Dendritic cell treated with granulocyte-macrophage colony-stimulating factor and Interleukin-4, amounts not matched to agents 40 ng/mL and 50 ng/mL, for 4 days (primary cell): Measurements from ENCODE around the gene CLEC10A.
A peak's percentile ranks its signal among the peaks of the same experiment; 100 is the strongest.
"Not testable (repeated sequence)": the region's sequence is repeated elsewhere in the genome, so short reads cannot be mapped to it uniquely, and the experiment has no call there.

Source experiments
- H3K27ac Mint-ChIP-seq: one replicate; pipeline ENCODE4 v1.8.0; 2022; ENCODE audit warnings: mild to moderate bottlenecking, mixed read lengths
- H3K27me3 Mint-ChIP-seq: one replicate; pipeline ENCODE4 v1.8.0; 2022; ENCODE audit warnings: mild to moderate bottlenecking, mixed read lengths
- H3K36me3 Mint-ChIP-seq: one replicate; pipeline ENCODE4 v1.8.0; 2022; ENCODE audit warnings: low read depth, mixed read lengths
- H3K4me1 Mint-ChIP-seq: one replicate; pipeline ENCODE4 v1.8.0; 2022; ENCODE audit warnings: low read depth, mixed read lengths
- H3K4me3 Mint-ChIP-seq: one replicate; pipeline ENCODE4 v1.8.0; 2022; ENCODE audit warnings: mild to moderate bottlenecking, moderate library complexity, mixed read lengths
- H3K9me3 Mint-ChIP-seq: one replicate; pipeline ENCODE4 v1.8.0; 2022; ENCODE audit warnings: mixed read lengths
- intact Hi-C: fragments of 100-400 bp; cut with micrococcal nuclease; formaldehyde crosslinking; loops from one replicate; pipeline ENCODE4 v1.15.0; 2022

The CLEC10A gene, protein sequence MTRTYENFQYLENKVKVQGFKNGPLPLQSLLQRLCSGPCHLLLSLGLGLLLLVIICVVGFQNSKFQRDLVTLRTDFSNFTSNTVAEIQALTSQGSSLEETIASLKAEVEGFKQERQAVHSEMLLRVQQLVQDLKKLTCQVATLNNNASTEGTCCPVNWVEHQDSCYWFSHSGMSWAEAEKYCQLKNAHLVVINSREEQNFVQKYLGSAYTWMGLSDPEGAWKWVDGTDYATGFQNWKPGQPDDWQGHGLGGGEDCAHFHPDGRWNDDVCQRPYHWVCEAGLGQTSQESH

DNA sequence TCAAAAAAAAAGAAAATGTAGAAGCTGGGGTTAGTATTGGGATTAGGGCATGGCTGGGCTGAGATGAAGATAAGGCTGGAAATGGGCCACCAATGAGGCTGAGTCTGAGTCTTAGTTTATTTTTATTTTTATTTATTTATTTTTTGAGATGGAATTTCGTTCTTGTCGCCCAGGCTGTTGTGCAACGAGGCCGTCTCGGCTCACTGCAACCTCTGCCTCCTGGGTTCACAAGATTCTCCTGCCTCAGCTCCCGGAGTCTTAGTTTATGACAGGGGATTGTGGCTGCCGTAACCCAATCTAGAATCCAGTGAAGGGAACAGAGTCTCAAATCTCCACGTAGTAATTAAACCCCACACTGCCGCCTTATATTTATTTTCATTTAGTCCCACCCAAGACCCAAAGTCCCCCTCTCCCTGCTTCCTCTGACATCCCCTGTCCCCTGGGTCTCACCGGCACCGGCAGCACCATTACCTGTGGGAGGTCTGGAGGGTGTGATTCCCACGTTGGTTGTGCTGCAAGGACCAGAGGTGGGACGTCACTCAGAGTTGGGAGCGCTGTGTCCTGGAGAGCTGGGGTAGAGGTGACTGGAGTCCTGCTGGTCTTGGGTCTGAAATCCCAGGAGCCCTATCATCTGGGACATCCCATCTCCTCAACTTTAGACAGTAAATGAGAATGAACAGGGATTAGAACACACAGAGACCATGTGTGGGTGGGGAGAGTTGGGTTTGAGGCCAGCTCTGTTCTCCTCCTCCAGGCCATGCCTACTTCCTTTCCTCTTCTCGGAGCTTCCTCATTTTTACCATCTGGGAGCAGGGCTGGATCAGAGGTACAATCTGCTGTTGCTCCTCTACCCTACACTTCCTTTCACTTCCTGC, at the start of gene CLEC10A:
TSS of gene CLEC10A (minus strand) at position 671 of the 875 bp plus-strand sequence. CDS start 1,439 bp downstream, outside the sequence.
- Mint-ChIP-seq H3K27me3 (no peaks in the 10 kb centered on the region), H3K4me1 (peaks cover 76% of the 10 kb centered on the region), H3K27ac (peak within 1 kb of the TSS; percentile 87), H3K4me3 (peak within 1 kb of the TSS; percentile 84), H3K9me3 (no peaks in the 10 kb centered on the region), H3K36me3 (peaks cover 55% of the 10 kb centered on the region)
- intact Hi-C loops, result loop anchor here (2.0 kb wide), 2 partner anchors 15 to 55 kb away; no protein-coding TSS in a partner anchor

DNA sequence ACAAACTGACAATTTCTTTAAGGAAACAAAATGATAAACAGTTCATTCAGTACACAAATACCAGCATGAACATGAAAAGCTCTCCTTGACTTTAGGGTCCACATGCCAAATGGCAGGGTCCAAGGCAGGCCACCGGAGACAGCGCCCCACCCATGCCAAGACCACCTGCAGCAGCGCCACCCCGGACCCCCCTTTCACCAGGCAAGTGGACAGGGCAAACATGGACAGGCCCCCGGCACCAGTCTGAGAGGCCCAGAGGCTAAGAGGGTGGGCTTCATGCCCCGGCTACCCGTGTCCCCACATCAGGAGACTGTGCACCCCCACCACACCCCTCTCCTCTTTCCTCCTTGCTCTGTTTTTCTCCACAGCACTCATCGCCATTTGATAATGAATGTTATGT, 49.3 kb upstream of the CLEC10A start:
- peaks cover 17% of the 10 kb centered on the region for H3K36me3 Mint-ChIP-seq
- peaks cover 75% of the 10 kb centered on the region for H3K4me1 Mint-ChIP-seq
- H3K27me3 Mint-ChIP-seq, result no peaks in the 10 kb centered on the region
- H3K9me3 Mint-ChIP-seq, result no peaks in the 10 kb centered on the region
- intact Hi-C loops, result no loop called here
- H3K4me3 Mint-ChIP-seq, result no peak overlapping the region
- H3K27ac Mint-ChIP-seq, result peak overlapping the region; percentile 93

DNA sequence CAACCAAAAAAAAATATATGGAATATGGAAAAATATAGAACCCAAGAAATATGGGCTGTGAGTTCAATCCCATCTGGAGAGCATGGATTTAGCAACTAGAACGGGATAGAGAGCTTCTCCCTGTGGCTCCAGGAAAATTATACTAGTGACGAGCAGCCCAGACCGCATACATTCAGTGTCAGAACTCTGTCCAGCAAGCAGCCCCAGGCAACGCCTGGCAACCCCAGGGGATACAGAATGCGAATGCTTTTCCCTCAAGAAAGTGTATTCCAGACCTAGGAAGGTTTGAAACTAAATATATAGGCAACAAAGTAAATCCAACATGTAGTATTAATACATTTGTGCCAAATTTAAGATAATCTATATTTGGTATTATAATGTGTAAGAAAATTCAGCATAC, 48.1 kb upstream of the CLEC10A start:
- Mint-ChIP-seq H3K27ac (no peak overlapping the region), H3K4me1 (peaks cover 76% of the 10 kb centered on the region), H3K36me3 (peaks cover 17% of the 10 kb centered on the region), H3K27me3 (no peaks in the 10 kb centered on the region), H3K9me3 (no peaks in the 10 kb centered on the region), H3K4me3 (no peak overlapping the region)
- intact Hi-C loops, result no loop called here

DNA sequence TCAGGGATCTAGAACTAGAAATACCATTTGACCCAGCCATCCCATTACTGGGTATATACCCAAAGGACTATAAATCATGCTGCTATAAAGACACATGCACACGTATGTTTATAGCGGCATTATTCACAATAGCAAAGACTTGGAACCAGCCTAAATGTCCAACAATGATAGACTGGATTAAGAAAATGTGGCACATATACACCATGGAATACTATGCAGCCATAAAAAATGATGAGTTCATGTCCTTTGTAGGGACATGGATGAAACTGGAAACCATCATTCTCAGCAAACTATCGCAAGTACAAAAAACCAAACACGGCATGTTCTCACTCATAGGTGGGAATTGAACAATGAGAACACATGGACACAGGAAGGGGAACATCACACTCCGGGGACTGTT, 47.5 kb upstream of the CLEC10A start:
- H3K9me3 Mint-ChIP-seq, intact Hi-C loops, H3K27me3 Mint-ChIP-seq, H3K4me3 Mint-ChIP-seq: not testable (repeated sequence)
- Mint-ChIP-seq H3K27ac (peak overlapping the region; percentile 63), H3K36me3 (peaks cover 13% of the 10 kb centered on the region), H3K4me1 (peaks cover 75% of the 10 kb centered on the region)

DNA sequence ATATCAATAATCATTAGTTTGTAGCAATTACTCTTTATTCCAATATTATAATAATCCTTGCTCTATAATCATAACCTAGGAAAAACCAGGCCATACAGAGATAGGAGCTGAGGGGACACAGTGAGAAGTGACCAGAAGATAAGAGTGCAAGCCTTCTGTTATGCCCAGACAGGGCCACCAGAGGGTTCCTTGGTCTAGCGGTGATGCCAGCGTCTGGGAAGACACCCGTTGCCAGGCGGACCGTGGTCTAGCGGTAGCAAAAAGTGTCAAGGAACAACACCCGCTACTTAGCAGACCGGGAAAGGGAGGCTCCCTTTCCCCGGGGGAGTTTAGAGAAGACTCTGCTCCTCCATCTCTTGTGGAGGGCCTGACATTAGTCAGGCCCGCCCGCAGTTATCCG, 46.3 kb upstream of the CLEC10A start:
- Mint-ChIP-seq H3K4me1 (peaks cover 67% of the 10 kb centered on the region), H3K27ac (peak overlapping the region; percentile 63)
- H3K27me3 Mint-ChIP-seq, H3K4me3 Mint-ChIP-seq, H3K36me3 Mint-ChIP-seq, H3K9me3 Mint-ChIP-seq, intact Hi-C loops: not testable (repeated sequence)

DNA sequence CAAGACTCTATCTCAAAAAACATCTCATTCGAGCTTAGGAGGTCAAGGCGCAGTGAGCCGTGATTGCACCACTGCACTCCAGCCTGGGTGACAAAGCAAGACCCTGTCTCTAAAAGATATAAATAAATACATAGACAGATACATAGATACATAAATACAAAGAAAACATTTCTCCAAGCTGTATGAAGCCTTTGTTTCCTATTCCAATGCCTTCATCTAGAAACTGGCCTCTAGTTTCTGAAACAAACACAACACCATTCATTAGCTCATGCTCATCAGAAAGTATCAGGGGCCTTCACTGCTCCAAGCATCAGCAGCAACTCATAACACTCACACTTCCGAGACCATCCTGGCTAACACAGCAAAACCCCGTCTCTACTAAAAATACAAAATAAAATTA, 44.9 kb upstream of the CLEC10A start:
- H3K36me3 Mint-ChIP-seq, result no peaks in the 10 kb centered on the region
- no peaks in the 10 kb centered on the region for H3K9me3 Mint-ChIP-seq
- no peaks in the 10 kb centered on the region for H3K27me3 Mint-ChIP-seq
- intact Hi-C loops, result no loop called here
- H3K27ac Mint-ChIP-seq, result peak overlapping the region; percentile 66
- peaks cover 67% of the 10 kb centered on the region for H3K4me1 Mint-ChIP-seq
- no peak overlapping the region for H3K4me3 Mint-ChIP-seq

DNA sequence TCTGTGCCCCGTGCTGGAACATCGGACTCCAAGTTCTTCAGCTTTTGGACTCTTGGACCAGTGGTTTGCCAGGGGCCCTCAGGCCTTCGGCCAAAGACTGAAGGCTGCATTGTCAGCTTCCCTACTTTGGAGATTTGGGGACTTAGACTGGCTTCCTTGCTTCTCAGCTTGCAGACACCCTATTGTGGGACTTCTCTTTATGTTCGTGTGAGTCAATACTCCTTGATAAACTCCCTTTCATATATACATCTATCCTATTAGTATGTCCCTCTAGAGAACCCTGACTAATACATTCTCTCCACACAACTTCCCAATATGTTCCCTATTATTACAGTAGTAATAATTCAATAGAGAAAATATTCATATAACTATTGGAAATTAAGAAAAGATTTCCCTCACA, 43.8 kb upstream of the CLEC10A start:
- H3K36me3 Mint-ChIP-seq, result no peaks in the 10 kb centered on the region
- H3K4me3 Mint-ChIP-seq, result no peak overlapping the region
- H3K9me3 Mint-ChIP-seq, result no peaks in the 10 kb centered on the region
- intact Hi-C loops, result no loop called here
- no peaks in the 10 kb centered on the region for H3K27me3 Mint-ChIP-seq
- H3K27ac Mint-ChIP-seq, result peak overlapping the region; percentile 83
- peaks cover 69% of the 10 kb centered on the region for H3K4me1 Mint-ChIP-seq

DNA sequence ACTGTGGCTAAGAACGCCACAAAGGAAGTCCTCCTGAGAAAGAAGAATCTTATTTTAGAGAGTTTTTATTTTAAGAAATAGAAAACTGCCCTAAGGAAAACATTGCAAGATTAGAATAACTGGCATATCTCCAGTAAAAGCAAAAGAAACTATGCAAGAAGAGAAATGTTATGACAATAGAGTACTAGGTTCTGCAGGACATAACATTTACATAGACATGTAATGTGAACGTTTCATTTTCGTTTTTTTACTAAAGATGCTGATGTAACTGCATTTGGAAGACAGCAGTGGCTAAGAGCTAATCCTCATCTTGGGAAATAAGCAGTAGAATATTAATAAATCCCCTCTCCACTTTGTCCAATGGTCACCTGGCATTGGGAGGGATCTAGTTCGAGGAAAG, 42.3 kb upstream of the CLEC10A start:
- Mint-ChIP-seq H3K4me3 (no peak overlapping the region), H3K4me1 (peaks cover 77% of the 10 kb centered on the region), H3K27me3 (no peaks in the 10 kb centered on the region), H3K27ac (peak overlapping the region; percentile 83), H3K9me3 (peaks cover 2% of the 10 kb centered on the region), H3K36me3 (peaks cover 2% of the 10 kb centered on the region)
- intact Hi-C loops, result no loop called here

DNA sequence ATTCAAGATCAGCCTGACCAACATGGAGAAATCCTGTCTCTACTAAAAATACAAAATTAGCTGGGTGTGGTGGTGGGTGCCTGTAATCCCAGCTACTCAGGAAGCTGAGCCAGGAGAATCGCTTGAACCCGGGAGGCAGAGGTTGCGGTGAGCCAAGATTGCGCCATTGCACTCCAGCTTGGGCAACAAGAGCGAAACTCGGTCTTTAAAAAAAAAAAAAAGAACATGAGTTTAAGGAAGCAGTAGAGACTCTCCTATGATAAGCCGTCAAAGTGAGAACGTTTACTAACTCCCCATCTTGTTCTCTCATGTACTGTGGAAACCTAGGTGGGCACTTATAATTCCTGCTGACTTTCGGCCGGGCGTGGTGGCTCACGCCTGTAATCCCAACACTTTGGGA, 40.6 kb upstream of the CLEC10A start:
- H3K9me3 Mint-ChIP-seq, H3K36me3 Mint-ChIP-seq, H3K27me3 Mint-ChIP-seq: not testable (repeated sequence)
- intact Hi-C loops, result loop anchor here (1.0 to 2.0 kb wide), 2 partner anchors 12 to 26 kb away; no protein-coding TSS in a partner anchor
- Mint-ChIP-seq H3K4me1 (peaks cover 71% of the 10 kb centered on the region), H3K4me3 (peak overlapping the region; percentile 71), H3K27ac (peak overlapping the region; percentile 98)

DNA sequence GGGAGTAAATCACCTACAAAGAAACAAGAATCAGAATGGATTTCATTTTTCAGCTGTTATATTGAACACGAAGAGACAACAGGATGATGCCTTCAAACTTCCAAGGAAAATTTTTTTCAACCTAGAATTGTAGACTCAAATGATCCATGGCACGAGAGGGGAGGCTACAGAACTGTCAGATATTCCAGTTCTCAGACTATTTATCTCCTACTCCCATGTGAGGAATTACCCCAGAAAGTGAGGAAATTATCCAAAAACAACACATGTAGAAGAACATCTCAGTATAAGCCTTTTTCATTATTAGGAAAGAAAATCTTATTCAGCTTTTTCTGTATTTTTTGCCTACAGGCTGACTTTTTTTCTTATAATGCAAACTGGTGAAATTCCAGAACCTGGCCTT, 40.1 kb upstream of the CLEC10A start:
- no peaks in the 10 kb centered on the region for H3K27me3 Mint-ChIP-seq
- peak overlapping the region; percentile 71 for H3K4me3 Mint-ChIP-seq
- H3K9me3 Mint-ChIP-seq, result peaks cover 8% of the 10 kb centered on the region
- peaks cover 66% of the 10 kb centered on the region for H3K4me1 Mint-ChIP-seq
- H3K36me3 Mint-ChIP-seq, result peaks cover 6% of the 10 kb centered on the region
- intact Hi-C loops, result loop anchor here (2.0 kb wide), 1 partner anchor 25 kb away; no protein-coding TSS in a partner anchor
- H3K27ac Mint-ChIP-seq, result peak overlapping the region; percentile 98

DNA sequence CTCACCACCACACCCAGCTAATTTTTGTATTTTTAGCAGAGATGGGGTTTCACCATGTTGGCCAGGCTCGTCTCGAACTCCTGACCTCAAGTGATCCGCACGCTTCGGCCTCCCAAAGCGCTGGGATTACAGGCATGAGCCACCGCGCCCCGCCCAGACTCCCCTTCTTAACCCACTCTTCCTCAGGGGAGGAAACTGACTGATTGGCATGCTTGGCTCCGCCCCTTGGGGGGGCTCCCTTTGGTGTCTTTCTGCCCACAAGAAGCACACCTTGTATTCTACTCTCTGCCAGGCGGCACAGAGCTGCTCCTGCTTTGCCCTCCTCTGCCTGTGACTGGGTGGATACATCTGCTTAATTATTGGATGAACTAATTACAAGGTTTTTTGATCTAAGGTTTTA, 39.3 kb upstream of the CLEC10A start:
- H3K4me3 Mint-ChIP-seq, result no peak overlapping the region
- intact Hi-C loops, result no loop called here

DNA sequence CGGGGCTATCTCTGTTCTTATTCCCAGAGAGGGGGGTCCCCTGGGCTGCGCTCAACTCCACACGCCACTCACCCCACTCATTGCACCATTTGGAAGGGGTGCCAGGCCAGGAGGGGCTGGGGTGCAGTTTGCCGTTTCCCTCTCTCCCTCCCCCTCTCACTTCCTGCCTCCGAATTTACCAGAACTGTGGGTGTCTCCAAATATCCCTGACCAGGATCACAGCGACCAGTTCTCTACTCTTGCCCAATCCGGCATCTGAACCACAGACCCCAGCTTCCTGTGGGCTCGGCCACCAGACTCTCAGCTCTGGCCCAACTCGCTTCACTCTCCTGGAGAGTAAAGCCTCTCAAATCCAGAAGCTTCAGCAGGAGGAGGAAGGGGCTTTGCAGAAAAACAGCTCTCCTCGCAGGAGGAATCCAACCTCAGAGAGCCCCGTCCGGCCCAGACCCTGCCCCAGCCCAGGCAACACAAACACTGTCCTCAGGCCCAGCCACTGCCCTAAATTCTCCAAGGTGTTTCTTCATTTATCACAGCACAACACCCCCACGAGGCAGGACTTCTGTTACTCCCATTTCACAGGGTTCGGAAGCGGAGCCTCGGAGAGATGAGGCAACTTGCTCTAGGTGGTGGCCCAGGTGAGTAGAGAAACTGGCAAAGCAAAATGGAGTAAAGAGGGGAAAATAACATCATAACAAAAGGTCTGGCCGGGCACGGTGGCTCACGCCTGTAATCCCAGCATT, 35.0 kb upstream of the CLEC10A start:
- Mint-ChIP-seq H3K4me3 (peak overlapping the region; percentile 71), H3K36me3 (peaks cover 6% of the 10 kb centered on the region), H3K4me1 (peaks cover 35% of the 10 kb centered on the region), H3K27ac (no peak overlapping the region), H3K9me3 (peaks cover 8% of the 10 kb centered on the region), H3K27me3 (no peaks in the 10 kb centered on the region)
- intact Hi-C loops, result loop anchor here (2.0 kb wide), 1 partner anchor 18 kb away; no protein-coding TSS in a partner anchor

More for the DNA sequence above, 39.3 kb upstream of the CLEC10A start:
- H3K36me3 Mint-ChIP-seq, result peaks cover 6% of the 10 kb centered on the region
- peak overlapping the region; percentile 98 for H3K27ac Mint-ChIP-seq
- peaks cover 8% of the 10 kb centered on the region for H3K9me3 Mint-ChIP-seq
- peaks cover 58% of the 10 kb centered on the region for H3K4me1 Mint-ChIP-seq
- no peaks in the 10 kb centered on the region for H3K27me3 Mint-ChIP-seq

DNA sequence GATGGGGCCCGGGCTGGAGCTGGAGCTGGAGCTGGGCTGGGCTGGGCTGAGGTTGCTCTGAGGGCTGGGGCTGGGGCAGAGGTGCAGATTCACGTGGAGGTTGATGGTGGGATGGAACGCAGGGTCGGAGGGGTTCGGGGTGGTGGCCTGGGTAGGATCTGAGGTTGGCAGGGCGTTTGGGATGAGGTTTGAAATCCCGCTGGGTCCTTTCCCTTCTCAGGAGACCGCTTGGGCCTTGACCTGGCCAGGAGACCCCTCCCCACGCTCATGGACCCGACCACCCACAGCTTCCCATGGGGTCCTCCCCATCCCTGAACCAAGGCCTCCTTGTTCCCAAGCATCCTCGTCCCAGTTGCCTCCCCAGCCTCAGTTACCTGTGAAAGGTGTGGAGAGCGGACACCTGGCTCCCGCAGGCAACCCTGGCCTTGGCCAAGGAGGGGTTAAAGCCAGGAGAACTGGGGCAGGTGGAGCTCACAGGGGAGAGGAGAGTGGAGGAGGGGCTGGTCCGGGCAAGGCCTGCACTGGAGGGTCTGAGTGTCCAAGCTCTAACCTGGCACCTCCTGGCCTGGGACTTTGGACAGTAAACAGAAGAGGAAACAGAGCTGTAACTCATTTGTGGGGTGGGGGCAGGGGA, 34.3 kb upstream of the CLEC10A start, which contains the start of gene ASGR2:
TSS of gene ASGR2 (minus strand) at position 582 of the 634 bp plus-strand sequence. CDS start 582 bp downstream, outside the sequence.
- H3K9me3 Mint-ChIP-seq, result peaks cover 8% of the 10 kb centered on the region
- no peaks in the 10 kb centered on the region for H3K27me3 Mint-ChIP-seq
- peak within 1 kb of the TSS; percentile 71 for H3K4me3 Mint-ChIP-seq
- H3K4me1 Mint-ChIP-seq, result peaks cover 35% of the 10 kb centered on the region
- intact Hi-C loops, result loop anchor here (2.0 kb wide), 1 partner anchor 18 kb away; no protein-coding TSS in a partner anchor
- peaks cover 6% of the 10 kb centered on the region for H3K36me3 Mint-ChIP-seq
- H3K27ac Mint-ChIP-seq, result no peak within 1 kb of the TSS
